ENCODE data around the gene CD4.
A peak's percentile ranks its signal among the peaks of the same experiment; 100 is the strongest.
"Not testable (repeated sequence)": the region's sequence is repeated elsewhere in the genome, so short reads cannot be mapped to it uniquely, and the experiment has no call there.

Gene CD4

GRCh38 chr12:6869049-6870021 lies 80.0 kb downstream of the CD4 start:
- DNase-seq, result peak; percentile 58

DNA sequence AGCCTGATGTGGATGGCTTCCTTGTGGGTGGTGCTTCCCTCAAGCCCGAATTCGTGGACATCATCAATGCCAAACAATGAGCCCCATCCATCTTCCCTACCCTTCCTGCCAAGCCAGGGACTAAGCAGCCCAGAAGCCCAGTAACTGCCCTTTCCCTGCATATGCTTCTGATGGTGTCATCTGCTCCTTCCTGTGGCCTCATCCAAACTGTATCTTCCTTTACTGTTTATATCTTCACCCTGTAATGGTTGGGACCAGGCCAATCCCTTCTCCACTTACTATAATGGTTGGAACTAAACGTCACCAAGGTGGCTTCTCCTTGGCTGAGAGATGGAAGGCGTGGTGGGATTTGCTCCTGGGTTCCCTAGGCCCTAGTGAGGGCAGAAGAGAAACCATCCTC lies 81.0 kb downstream of the CD4 start:
- not testable (repeated sequence) for DNase-seq
